Neural cell (in vitro differentiated cells): ENCODE results near the gene MEGF6. TPM values are rescaled to one million over a fixed set of nuclear protein-coding genes. Genes with fewer than 3 reads are reported as not detected.

Experiments used
- H2AFZ ChIP-seq: fragments of 200-600, 300-800 bp; sonication (generic), shearing (Covaris generic); 2 replicates; pipeline ENCODE4 v1.6.0; 2014; ENCODE audit warnings: low read depth, mild to moderate bottlenecking, antibody characterized with exemption, low read length, moderate library complexity
- H3F3A ChIP-seq: fragments of 200-600 bp; shearing (Covaris generic); 2 replicates; pipeline ENCODE4 v1.6.1; 2016; ENCODE audit warnings: mild to moderate bottlenecking, moderate library complexity, mixed read lengths, antibody characterized with exemption, low read length; ENCODE audit not compliant: insufficient read depth, poor library complexity, severe bottlenecking
- H3K27ac ChIP-seq: fragments of 200-600, 300-800 bp; sonication (generic), shearing (Covaris generic); 2 replicates; pipeline ENCODE4 v1.5.1; 2014; ENCODE audit warnings: mild to moderate bottlenecking, low read length, moderate library complexity
- H3K27me3 ChIP-seq: fragments of 300-800, 200-600 bp; sonication (generic), shearing (Covaris generic); 2 replicates; pipeline ENCODE4 v1.6.0; 2014; ENCODE audit warnings: mild to moderate bottlenecking, low read depth, low read length, moderate library complexity; ENCODE audit not compliant: insufficient read depth
- H3K36me3 ChIP-seq: fragments of 300-800, 200-600 bp; sonication (generic), shearing (Covaris generic); 2 replicates; pipeline ENCODE4 v1.5.1; 2014; ENCODE audit warnings: mild to moderate bottlenecking, antibody characterized with exemption, low read length, moderate library complexity; ENCODE audit not compliant: insufficient read depth
- H3K4me2 ChIP-seq: fragments of 300-800, 200-600 bp; sonication (generic), shearing (Covaris generic); 2 replicates; pipeline ENCODE4 v1.6.0; 2014; ENCODE audit warnings: mild to moderate bottlenecking, low read length
- H3K4me3 ChIP-seq: fragments of 300-800, 200-600 bp; sonication (generic), shearing (Covaris generic); 2 replicates; pipeline ENCODE4 v1.5.1; 2014; ENCODE audit warnings: mild to moderate bottlenecking, low read length, moderate library complexity
- H3K79me2 ChIP-seq: fragments of 200-600 bp; shearing (Covaris generic); replicated peaks from 2 replicates; pipeline ENCODE4 v1.6.0; 2014; ENCODE audit warnings: mild to moderate bottlenecking, low read length, moderate library complexity; ENCODE audit not compliant: insufficient read depth
- H3K9ac ChIP-seq: fragments of 300-800, 200-600 bp; sonication (generic), shearing (Covaris generic); 2 replicates; pipeline ENCODE4 v1.6.1; 2016; ENCODE audit warnings: mild to moderate bottlenecking, low read length, mixed read lengths
- H3K9me2 ChIP-seq: fragments of 200-600 bp; shearing (Covaris generic); 2 replicates; pipeline ENCODE4 v1.6.1; 2016; ENCODE audit warnings: mild to moderate bottlenecking, low read length, mixed read lengths; ENCODE audit not compliant: insufficient read depth
- H3K9me3 ChIP-seq: fragments of 200-600, 300-800 bp; sonication (generic), shearing (Covaris generic); 2 replicates; pipeline ENCODE4 v1.6.1; 2016; ENCODE audit warnings: mild to moderate bottlenecking, mixed run types, low read length, moderate library complexity, mixed read lengths
- H4K20me1 ChIP-seq: fragments of 200-600 bp; shearing (Covaris generic); 2 replicates; pipeline ENCODE4 v1.6.1; 2016; ENCODE audit warnings: mild to moderate bottlenecking, mixed run types; ENCODE audit not compliant: insufficient read depth
- EP300 ChIP-seq: fragments of 450-650 bp; conservative IDR thresholded peaks from 2 replicates; pipeline ENCODE4 v1.6.1; 2014; ENCODE audit warnings: antibody characterized with exemption, mild to moderate bottlenecking, moderate library complexity; ENCODE audit not compliant: poor library complexity, severe bottlenecking
- EZH2 ChIP-seq: fragments of 200-600, 300-800 bp; shearing (Covaris generic), sonication (generic); IDR thresholded peaks from 2 replicates; pipeline ENCODE4 v1.6.1; 2014; ENCODE audit warnings: antibody characterized with exemption, low read length, borderline replicate concordance, mild to moderate bottlenecking; ENCODE audit not compliant: insufficient read depth, poor library complexity, severe bottlenecking
- MXI1 ChIP-seq: fragments of 450-650 bp; conservative IDR thresholded peaks from 2 replicates; pipeline ENCODE4 v1.6.1; 2014; ENCODE audit warnings: antibody characterized with exemption, mild to moderate bottlenecking; ENCODE audit not compliant: poor library complexity, severe bottlenecking
- POLR2AphosphoS5 ChIP-seq: IDR thresholded peaks from 2 replicates; pipeline ENCODE4 v1.6.1; 2012
- RAD21 ChIP-seq: fragments of 450-650 bp; conservative IDR thresholded peaks from 2 replicates; pipeline ENCODE4 v1.6.1; 2014; ENCODE audit warnings: antibody characterized with exemption, mild to moderate bottlenecking, moderate library complexity
- SMC3 ChIP-seq: fragments of 450-650 bp; conservative IDR thresholded peaks from 2 replicates; pipeline ENCODE4 v1.6.1; 2014; ENCODE audit warnings: antibody characterized with exemption, mild to moderate bottlenecking, moderate library complexity; ENCODE audit not compliant: poor library complexity
- TAF1 ChIP-seq: IDR thresholded peaks from 2 replicates; pipeline ENCODE4 v1.6.1; 2012; ENCODE audit warnings: low read depth
- polyA plus RNA-seq: library from polyadenylated mRNA; depleted of rRNA; stranded (reverse); fragments of >200 nt; gene quantifications from 2 replicates; pipeline ENCODE4 v1.2.3, GENCODE V29; 2014
- TF ChIP-seq, protein P1 (sequence below): IDR thresholded peaks from 2 replicates; pipeline ENCODE4 v1.6.1; 2012; ENCODE audit warnings: borderline replicate concordance
- TF ChIP-seq, protein P2 (sequence below): fragments of 450-650 bp; IDR thresholded peaks from 2 replicates; pipeline ENCODE4 v1.5.1; 2014; ENCODE audit warnings: antibody characterized with exemption, mild to moderate bottlenecking, moderate library complexity; ENCODE audit not compliant: poor library complexity, severe bottlenecking

The MEGF6 gene
- polyA plus RNA-seq, 1 donor from 2014 or later = 6.0 TPM

DNA sequence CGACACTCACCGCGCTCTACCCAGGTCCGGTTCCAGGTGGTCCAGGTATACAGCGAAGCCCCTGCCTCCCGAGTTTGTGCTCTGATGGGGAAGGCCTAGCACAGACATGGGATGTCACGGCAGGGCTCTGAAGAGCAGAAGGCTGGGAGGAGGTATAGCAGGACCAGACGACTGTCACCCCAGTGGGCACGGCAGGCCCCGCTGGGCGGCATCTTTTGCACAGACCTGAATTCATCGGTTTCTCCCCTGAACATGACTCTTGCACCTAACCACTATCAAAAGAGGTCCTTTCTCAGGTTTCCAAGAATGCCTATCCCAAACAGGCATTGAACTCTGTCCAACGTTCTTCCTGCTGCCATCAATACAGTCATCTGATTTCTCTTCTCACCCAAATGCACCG, 126.3 kb downstream of the MEGF6 start:
- Histone ChIP-seq H4K20me1 (no peaks in the 10 kb centered on the region), H3K36me3 (no peaks in the 10 kb centered on the region), H3K4me3 (no peak overlapping the region), H3K27ac (no peak overlapping the region), H3K9ac (no peak overlapping the region), H3K27me3 (no peaks in the 10 kb centered on the region), H3K79me2 (no peaks in the 10 kb centered on the region), H2AFZ (no peak overlapping the region), H3K9me3 (no peaks in the 10 kb centered on the region), H3K9me2 (no peaks in the 10 kb centered on the region), H3K4me2 (no peak overlapping the region), H3F3A (no peaks in the 10 kb centered on the region)
- TF ChIP-seq, protein P1, sequence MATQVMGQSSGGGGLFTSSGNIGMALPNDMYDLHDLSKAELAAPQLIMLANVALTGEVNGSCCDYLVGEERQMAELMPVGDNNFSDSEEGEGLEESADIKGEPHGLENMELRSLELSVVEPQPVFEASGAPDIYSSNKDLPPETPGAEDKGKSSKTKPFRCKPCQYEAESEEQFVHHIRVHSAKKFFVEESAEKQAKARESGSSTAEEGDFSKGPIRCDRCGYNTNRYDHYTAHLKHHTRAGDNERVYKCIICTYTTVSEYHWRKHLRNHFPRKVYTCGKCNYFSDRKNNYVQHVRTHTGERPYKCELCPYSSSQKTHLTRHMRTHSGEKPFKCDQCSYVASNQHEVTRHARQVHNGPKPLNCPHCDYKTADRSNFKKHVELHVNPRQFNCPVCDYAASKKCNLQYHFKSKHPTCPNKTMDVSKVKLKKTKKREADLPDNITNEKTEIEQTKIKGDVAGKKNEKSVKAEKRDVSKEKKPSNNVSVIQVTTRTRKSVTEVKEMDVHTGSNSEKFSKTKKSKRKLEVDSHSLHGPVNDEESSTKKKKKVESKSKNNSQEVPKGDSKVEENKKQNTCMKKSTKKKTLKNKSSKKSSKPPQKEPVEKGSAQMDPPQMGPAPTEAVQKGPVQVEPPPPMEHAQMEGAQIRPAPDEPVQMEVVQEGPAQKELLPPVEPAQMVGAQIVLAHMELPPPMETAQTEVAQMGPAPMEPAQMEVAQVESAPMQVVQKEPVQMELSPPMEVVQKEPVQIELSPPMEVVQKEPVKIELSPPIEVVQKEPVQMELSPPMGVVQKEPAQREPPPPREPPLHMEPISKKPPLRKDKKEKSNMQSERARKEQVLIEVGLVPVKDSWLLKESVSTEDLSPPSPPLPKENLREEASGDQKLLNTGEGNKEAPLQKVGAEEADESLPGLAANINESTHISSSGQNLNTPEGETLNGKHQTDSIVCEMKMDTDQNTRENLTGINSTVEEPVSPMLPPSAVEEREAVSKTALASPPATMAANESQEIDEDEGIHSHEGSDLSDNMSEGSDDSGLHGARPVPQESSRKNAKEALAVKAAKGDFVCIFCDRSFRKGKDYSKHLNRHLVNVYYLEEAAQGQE = no peak
- TF ChIP-seq, protein P2, sequence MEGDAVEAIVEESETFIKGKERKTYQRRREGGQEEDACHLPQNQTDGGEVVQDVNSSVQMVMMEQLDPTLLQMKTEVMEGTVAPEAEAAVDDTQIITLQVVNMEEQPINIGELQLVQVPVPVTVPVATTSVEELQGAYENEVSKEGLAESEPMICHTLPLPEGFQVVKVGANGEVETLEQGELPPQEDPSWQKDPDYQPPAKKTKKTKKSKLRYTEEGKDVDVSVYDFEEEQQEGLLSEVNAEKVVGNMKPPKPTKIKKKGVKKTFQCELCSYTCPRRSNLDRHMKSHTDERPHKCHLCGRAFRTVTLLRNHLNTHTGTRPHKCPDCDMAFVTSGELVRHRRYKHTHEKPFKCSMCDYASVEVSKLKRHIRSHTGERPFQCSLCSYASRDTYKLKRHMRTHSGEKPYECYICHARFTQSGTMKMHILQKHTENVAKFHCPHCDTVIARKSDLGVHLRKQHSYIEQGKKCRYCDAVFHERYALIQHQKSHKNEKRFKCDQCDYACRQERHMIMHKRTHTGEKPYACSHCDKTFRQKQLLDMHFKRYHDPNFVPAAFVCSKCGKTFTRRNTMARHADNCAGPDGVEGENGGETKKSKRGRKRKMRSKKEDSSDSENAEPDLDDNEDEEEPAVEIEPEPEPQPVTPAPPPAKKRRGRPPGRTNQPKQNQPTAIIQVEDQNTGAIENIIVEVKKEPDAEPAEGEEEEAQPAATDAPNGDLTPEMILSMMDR = no peak
- TF ChIP-seq EP300 = no peak
- TF ChIP-seq MXI1 = no peak
- TF ChIP-seq EZH2 = no peak
- no peak for TF ChIP-seq TAF1
- no peak for TF ChIP-seq POLR2AphosphoS5
- TF ChIP-seq RAD21 = no peak
- TF ChIP-seq SMC3 = no peak

DNA sequence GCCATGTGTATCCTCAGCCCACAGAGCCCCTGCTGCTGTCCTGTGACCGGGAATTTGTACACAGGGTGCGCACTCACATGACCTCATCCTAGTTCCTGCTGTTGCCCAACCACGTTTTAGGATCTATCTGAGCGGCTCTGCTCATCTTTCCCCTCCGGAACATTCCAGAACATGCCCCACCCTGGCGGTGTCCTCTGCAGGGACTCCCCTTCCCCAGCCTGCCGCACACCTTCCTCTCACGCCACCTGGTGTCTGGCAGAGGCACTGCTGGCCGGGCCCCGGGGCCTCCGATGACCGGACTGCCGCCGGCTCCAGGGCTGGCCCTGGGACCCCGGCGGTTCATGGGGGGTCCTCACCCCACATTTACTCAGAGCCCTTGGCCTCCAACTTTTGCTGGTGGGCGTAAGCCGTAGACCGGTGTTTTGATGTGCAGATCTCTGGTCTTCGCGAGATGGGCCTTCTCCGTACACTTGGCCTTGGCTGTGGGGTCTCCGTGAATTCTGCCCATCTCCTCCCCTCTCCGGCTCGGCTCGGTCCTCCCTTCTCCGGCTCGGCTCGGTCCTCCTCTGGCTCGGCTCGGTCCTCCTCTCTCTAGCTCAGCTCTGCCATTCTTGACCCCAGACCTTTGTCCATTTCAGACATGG, 127.4 kb downstream of the MEGF6 start:
- Histone ChIP-seq H4K20me1 (no peaks in the 10 kb centered on the region), H3K9me3 (no peaks in the 10 kb centered on the region), H3K36me3 (no peaks in the 10 kb centered on the region), H3K4me2 (no peak overlapping the region), H3K27ac (no peak overlapping the region), H3K9me2 (no peaks in the 10 kb centered on the region), H2AFZ (no peak overlapping the region), H3K79me2 (no peaks in the 10 kb centered on the region), H3K4me3 (no peak overlapping the region), H3K9ac (no peak overlapping the region), H3K27me3 (no peaks in the 10 kb centered on the region), H3F3A (no peaks in the 10 kb centered on the region)
- TF ChIP-seq, protein P1 = no peak
- TF ChIP-seq MXI1 = no peak
- no peak for TF ChIP-seq SMC3
- TF ChIP-seq, protein P2 = peak; percentile 15
